ENCODE results near the gene TXLNB.
A peak's percentile ranks its signal among the peaks of the same experiment; 100 is the strongest.
"Not testable (repeated sequence)": the region's sequence is repeated elsewhere in the genome, so short reads cannot be mapped to it uniquely, and the experiment has no call there.

TXLNB gene

DNA sequence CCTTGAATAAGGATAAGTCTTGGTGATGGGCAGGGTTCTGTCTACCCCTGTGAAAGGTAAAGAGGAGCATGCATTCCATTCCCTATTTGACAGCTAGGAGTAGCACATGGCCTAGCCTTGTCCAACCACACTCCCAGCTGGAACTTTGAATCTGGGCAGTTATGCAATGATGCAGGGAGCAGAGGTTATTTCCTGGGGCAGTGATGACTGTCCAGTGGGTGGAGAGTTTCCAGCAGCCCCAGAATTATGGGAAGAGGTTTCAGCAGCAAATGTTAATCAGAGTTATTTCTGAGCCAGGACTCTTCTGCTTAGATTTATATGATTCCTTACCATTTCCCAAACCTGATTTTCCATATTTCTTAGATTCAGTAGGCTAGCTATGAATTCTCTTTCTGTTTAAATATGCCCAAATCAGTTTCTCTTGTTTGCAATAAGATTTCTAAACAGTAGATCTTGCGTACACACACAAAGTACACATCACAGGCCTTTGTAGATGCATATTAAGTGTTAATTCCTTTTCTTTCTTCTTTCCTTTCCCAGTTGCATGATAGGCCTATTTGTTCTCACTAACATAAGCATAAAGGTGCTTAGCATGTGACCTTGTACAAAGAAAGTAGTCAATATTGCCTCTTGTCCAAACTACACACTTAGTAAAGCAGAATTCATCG lies 17.3 kb upstream of the TXLNB start:
- no peak for DNase-seq

DNA sequence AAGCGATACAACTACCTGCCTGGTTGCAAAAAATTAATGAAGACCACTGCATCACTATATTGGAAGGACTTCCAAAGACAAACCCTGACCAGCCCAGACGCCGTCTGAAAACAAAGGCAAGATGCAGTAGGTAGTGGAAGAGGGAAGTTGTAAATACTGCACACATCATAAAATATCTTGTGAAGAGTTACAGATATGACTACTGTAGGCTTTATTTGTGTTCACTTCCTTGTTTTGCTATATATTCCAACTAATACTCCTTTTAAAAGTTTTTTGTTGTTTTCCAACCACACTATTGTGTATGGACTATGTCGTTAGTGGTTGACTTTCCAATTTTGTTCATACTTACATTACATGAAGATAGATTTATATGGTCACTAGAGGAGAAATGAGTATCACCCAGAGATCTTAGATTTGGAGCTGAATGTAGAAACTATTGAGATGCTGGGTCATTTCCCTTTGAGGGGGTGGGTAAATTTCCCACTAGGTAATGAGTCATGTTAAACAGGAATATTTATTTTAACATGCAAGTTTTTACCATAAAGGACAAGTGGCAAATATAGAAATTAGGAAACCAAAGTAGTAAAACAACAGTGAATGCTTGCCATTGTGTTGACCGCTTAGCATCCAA lies 16.6 kb upstream of the TXLNB start:
- no peak for DNase-seq

DNA sequence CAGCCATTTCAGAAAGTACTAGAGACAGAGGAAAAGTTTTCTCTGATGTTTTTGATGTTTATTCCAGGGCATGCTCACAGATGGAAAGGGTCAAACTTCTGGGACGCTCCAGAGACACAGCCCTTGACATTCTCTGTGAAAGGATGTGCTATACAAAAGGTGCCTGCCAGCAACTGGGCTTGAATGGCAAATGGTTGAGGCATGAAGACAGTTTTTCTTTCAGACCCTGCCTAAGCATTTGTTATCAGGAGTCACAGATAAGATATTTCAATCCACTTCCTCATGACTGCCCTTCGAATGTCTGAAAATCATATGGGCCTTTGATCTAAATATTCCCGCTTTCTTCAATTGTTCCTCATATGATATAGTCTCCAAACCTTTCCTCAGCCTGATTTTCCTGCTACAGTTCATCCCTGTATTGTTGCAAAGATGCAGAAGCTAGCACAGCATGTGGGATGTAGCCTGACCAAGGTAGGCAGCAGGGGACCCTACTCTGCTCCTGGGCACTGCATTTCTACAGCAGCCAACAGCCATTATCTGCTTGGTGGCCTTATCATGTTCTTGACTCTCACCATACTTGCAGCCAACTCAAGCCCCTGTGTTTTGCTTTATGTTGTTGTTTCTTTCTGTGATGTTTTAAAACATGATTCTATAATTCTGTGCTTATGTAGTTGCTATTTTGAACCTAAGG lies 14.6 kb upstream of the TXLNB start:
- DNase-seq = no peak

- DNase-seq = no peak
These were observed 11.4 kb upstream of the TXLNB start for GRCh38 chr6:139303185-139303584.

GRCh38 chr6:139297921-139298320 lies 6.1 kb upstream of the TXLNB start:
- DNase-seq = no peak

DNA sequence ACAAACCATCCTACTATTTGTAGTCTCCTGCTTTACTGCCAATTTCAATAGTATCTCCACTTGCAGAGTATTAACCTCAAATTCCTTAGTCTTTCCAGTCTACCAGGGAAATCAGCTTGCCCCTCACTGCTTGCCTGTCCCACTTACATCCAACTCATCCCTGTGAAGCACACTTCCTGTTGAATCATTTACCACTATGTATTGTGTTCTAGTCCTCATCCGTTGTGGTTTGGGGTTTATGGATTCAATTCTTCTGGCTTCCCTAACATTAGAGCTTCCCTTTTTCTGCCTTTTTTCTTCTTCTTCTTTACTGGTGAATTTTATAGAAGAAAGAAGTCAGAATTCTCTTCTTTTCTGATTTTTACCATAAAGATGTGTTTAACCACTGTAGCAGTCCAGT lies 5.1 kb upstream of the TXLNB start:
- DNase-seq = no peak

GRCh38 chr6:139295901-139296300 lies 4.1 kb upstream of the TXLNB start:
- no peak for DNase-seq

DNA sequence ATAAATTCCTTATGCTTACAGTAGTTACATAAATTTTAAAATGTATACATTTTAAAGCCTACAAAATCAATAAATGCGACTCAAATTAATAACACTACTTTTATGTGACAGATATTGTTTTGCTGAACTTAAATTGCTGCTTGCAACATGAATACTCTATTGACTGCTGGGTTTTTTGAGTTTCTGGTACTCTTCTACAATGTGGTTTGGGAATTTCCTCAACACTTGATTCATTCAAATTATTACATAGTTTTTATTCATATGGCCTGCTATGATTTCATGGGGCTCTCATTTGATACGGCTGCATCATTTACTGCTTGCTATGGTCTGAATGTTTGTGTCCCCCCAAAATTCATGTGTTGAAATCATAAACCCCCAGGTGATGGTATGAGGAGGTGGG lies 2.3 kb upstream of the TXLNB start:
- DNase-seq = no peak

DNA sequence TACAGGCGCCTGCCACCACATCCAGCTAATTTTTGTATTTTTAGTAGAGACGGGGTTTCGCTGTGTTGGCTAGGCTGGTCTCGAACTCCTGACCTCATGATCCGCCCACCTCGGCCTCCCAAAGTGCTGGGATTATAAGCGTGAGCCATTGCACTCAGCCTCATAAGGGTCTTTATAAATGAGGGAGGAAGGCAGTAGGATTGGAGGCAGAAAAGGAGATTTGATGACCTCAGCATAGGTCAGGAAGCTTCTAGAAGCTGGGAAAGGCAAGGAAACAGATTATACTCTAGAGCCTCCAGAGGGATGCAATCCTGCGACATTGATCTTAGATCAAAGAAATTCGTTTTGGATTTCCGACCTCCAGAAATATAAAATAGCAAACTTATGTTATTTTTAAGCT lies 1.4 kb upstream of the TXLNB start:
- DNase-seq = not testable (repeated sequence)

- DNase-seq = peak in 3 of 6 experiments; percentile 77 to 86 (median 85)
These were observed 949 bp downstream of the TXLNB start for GRCh38 chr6:139290787-139291311.

DNA sequence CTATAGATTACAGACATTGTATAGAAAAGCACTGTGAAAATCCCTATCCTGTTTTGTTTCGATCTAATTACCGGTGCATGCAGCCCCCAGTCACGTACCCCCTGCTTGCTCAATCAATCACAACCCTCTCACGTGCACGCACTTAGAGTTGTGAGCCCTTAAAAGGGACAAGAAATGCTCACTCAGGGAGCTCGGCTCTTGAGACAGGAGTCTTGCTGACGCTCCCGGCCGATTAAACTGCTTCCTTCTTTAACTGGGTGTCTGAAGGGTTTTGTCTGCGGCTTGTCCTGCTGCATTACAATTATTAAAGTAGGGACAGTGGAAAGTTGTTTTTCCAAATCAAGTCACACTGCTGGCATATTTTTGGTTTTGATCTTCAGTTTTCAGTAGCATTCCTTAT lies 2.6 kb downstream of the TXLNB start:
- DNase-seq = no peak

DNA sequence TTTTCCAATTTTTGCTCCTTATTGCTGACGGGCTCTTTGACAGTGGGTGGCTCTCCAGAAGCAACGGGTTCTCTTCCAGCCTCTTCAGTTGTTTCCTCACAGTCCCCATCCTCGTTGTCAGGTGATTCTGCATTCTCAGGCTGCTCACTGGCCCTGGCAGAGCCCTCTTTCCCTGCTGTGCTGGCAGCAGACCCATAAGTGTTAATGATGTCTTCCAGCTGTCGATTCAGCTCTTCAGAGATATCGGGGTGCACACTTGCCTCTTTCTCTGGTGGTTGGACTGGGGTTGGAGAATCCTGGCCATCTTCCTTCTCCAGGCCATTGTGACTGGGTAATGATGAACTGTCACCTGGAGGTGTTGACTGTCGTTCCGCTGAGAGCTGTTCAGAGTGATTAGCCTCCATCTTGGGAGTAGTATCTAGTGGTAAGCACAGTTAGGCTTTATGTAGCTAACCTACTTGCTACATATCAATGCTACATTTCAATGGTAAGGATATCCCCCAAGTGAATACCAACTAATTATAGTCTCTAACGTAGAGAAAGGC lies 3.2 kb downstream of the TXLNB start:
- no peak for DNase-seq

DNA sequence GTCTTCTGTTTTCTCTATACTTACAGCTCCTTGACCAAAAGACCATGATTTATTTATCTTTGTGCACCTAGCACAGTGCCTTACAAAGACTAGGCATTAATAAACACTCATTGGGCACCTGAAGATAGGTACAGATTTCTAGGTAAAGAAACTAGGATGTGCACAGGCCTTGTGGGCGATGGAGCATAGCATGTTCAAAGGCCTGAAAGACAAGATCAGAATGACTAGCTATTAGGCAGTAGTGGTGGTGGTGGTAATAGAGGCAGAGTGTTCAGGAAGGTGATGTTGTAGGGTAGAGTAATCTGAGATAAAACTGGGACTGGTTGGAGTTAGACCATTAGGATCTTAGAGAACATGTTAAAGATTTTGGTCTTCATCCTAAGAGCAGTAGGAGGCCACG lies 3.9 kb downstream of the TXLNB start:
- no peak for DNase-seq

DNA sequence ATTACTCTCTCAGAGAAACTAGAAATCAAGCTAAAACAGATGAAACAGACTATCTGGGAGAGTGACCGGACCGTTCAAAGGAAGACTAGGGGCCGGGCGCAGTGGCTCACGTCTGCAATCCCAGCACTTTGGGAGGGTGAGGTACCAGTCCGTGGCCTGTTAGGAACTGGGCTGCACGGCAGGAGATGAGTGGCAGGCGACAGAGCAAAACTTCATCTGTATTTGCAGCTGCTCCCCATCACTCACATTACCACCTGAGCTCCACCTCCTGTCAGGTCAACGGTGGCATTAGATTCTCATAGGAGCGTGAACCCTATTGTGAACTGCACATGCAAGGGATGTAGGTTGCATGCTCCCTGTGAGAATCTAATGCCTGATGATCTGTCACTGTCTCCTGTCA lies 5.4 kb downstream of the TXLNB start:
- DNase-seq = not testable (repeated sequence)

- no peak for DNase-seq
These were observed 6.2 kb downstream of the TXLNB start for GRCh38 chr6:139285590-139285989.

DNA sequence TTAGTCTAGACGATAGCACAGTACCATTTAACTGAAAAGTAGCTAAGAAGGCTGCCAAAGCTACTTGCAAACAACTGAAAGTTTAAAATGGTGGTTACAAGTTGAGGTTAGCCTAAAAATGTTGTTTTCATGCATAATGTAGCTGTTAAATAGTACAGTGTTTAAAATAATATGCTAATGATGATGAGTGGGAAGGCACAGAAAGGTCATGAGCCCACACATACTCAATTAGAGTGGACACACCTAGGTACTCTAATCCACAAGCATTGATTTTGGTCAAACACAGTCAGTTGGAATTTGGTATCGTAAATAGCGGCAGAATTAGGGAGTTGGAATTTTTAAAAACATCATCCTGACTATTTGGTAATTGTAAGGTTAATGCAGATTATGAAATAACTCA lies 7.0 kb downstream of the TXLNB start:
- no peak for DNase-seq

GRCh38 chr6:139282684-139283083 lies 9.1 kb downstream of the TXLNB start:
- no peak for DNase-seq

- DNase-seq = no peak
These were observed 13.6 kb downstream of the TXLNB start for GRCh38 chr6:139278190-139278589.

DNA sequence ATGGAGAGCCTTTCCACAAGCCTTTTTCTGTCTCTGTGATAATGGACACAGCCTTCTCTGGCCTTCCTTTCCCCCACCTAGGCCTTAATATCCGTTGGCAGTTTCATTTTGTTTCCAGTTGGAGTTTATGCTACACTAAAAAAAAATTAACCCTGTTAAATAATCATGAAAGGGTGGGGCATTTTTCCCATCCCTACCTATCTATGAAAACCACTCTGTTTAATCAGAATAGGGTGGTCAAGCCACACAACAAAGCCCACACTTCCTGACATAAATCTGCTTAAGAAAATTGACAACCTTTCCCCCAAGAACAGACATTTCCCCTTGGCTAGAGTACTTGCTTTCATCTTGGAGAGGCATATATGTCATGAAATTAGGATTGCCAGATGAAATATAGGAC lies 14.2 kb downstream of the TXLNB start:
- no peak for DNase-seq

GRCh38 chr6:139277161-139277560 lies 14.6 kb downstream of the TXLNB start:
- no peak for DNase-seq

DNA sequence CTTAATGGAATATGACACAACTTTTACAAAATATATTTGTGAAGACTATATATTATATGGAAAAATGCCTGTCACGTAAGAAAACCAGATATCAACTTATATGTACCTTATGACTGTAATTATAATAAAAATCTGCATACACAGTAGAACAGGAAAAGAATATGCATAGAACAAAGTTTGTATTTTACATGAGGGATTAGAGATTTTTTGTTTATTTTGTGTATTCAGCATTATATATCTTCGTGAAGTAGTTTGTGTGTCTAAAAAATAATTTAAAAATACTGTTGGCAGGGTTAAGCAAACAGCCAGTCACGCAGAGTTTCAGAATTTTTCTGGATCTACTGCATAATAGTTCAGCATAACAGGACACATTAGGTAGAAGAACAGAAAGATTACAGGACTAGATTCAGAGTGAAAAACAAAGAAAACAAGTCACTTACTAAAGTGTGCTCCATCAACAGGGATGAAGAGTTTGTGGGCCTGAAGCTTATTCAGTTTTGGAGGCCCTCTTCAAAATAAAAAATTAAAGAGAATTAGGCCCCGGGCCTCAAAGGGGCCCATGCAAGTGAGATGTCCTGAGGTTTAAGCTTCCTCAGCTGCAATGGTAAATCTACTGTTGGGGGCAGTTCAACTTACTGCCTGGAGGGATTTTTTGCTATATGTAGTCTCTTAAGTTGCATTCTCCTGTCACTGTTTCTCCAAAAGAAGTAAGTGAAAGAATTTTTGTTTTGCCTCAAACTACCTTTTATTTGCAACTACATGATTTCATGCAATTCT lies 16.3 kb downstream of the TXLNB start:
- DNase-seq = no peak

DNA sequence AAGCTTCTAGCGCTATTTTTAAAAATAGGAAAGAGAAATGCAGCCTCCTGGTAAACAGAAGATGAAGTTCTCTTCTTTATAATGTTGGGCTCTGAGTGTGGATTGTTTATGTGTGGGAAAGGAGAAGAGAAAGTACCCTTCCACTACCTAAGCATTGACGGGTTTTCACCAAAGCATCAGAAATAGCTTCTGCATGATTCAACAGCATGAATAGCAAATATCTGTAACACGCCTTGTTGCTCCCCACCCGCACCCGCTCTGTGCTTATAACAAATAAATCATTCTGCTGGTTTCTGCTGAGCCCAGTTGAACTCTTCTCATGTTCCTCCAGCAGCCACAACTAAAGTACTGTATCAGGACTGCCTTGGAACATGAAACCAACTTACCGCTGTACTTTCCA lies 20.7 kb downstream of the TXLNB start:
- no peak for DNase-seq

DNA sequence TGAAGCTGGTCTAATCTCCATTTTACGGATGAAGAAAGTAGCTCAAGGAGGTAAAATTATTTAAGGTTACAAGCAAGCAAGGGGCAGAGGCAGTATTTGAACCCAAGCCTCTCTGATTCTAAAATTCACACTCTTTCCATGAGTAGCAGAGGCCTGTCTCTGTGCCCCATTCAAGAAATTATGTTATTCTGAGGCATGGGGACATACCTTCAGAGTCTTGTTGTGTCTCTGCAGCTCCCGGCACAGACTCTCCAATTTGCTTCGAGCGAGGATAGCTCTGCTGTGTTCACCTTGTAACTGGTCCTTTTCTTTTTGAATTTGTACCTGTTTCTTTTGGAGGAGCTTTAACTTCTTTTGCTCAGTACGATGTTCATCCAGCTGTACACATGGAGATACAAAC lies 21.5 kb downstream of the TXLNB start:
- no peak for DNase-seq
